ENCODE measurements around the gene COQ9.

DNA sequence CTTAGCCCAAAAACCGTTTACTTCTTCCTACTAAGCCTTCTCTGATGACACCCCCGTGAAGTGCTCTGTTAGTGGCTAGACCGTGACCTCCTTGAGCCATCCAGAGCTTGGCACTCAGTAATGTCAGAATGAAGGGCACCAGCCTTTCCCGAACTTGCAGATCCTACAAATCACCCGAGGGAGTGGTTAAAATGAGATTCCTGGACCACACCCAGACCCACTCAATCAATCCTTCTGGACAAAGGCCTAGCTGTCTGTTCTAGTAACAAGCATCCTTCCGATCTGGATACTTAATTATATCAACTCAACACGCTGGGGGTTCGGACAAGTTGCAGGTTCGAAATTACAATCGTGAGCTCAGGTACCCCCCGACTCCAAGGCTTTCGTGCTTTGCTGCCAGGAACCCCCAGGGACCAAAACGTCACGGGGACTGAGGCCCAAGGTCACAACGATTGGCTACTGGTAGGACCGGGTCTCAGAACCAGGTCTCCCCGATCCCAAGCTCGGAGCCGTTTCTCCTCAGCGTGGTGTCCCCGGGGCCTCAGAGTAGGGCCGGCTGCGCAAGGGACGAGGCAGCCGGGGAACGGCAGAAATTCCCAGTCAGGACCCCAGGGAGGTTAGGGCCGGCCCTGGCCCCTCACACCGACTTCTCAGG, 621 bp upstream of the COQ9 start:
- TF ChIP-seq, protein P1, sequence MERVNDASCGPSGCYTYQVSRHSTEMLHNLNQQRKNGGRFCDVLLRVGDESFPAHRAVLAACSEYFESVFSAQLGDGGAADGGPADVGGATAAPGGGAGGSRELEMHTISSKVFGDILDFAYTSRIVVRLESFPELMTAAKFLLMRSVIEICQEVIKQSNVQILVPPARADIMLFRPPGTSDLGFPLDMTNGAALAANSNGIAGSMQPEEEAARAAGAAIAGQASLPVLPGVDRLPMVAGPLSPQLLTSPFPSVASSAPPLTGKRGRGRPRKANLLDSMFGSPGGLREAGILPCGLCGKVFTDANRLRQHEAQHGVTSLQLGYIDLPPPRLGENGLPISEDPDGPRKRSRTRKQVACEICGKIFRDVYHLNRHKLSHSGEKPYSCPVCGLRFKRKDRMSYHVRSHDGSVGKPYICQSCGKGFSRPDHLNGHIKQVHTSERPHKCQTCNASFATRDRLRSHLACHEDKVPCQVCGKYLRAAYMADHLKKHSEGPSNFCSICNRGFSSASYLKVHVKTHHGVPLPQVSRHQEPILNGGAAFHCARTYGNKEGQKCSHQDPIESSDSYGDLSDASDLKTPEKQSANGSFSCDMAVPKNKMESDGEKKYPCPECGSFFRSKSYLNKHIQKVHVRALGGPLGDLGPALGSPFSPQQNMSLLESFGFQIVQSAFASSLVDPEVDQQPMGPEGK (CRISPR knock-in tag; IDR thresholded peaks at IDR 0.05; ENCODE audit: borderline replicate concordance): no peak
- TF ChIP-seq BACH2 (CRISPR knock-in tag; IDR thresholded peaks at IDR 0.05; ENCODE audit: borderline replicate concordance) (no peak), TOX (CRISPR knock-in tag; IDR thresholded peaks at IDR 0.05; ENCODE audit: borderline replicate concordance) (no peak), CSDC2 (CRISPR knock-in tag; IDR thresholded peaks at IDR 0.05) (no peak), ISL1 (CRISPR knock-in tag; IDR thresholded peaks at IDR 0.05) (no peak), ZFP30 (CRISPR knock-in tag; IDR thresholded peaks at IDR 0.05) (no peak), ARNTL (CRISPR knock-in tag; IDR thresholded peaks at IDR 0.05; ENCODE audit: borderline replicate concordance, low read depth) (no peak), PPARA (CRISPR knock-in tag; IDR thresholded peaks at IDR 0.05; ENCODE audit: borderline replicate concordance) (no peak), ZC3H10 (CRISPR knock-in tag; IDR thresholded peaks at IDR 0.05) (no peak), GLIS3 (CRISPR knock-in tag; IDR thresholded peaks at IDR 0.05) (no peak), ZFP3 (CRISPR knock-in tag; IDR thresholded peaks at IDR 0.05) (no peak)
- TF ChIP-seq, protein P2, sequence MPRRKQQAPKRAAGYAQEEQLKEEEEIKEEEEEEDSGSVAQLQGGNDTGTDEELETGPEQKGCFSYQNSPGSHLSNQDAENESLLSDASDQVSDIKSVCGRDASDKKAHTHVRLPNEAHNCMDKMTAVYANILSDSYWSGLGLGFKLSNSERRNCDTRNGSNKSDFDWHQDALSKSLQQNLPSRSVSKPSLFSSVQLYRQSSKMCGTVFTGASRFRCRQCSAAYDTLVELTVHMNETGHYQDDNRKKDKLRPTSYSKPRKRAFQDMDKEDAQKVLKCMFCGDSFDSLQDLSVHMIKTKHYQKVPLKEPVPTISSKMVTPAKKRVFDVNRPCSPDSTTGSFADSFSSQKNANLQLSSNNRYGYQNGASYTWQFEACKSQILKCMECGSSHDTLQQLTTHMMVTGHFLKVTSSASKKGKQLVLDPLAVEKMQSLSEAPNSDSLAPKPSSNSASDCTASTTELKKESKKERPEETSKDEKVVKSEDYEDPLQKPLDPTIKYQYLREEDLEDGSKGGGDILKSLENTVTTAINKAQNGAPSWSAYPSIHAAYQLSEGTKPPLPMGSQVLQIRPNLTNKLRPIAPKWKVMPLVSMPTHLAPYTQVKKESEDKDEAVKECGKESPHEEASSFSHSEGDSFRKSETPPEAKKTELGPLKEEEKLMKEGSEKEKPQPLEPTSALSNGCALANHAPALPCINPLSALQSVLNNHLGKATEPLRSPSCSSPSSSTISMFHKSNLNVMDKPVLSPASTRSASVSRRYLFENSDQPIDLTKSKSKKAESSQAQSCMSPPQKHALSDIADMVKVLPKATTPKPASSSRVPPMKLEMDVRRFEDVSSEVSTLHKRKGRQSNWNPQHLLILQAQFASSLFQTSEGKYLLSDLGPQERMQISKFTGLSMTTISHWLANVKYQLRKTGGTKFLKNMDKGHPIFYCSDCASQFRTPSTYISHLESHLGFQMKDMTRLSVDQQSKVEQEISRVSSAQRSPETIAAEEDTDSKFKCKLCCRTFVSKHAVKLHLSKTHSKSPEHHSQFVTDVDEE (CRISPR knock-in tag; IDR thresholded peaks at IDR 0.05): no peak

Data from SK-N-SH treated with all-trans-retinoic acid at 6 μM for 48 hours (cell line).